Ovary (tissue), 3 donors: ENCODE data around the gene CLDN22.

Source experiments
- POLR2A ChIP-seq: fragments of 450-650 bp; IDR thresholded peaks from one replicate; pipeline ENCODE4 v1.6.1; 2017; ENCODE audit warnings: antibody characterized with exemption, mild to moderate bottlenecking, moderate library complexity
- TF ChIP-seq, protein P1 (sequence below), 3 donors: fragments of 450-650 bp in 2 of 3; fragments of 200-600 bp in 1 of 3; IDR thresholded peaks; one replicate each; pipeline versions ENCODE4 v1.5.1 to v1.8.0; 2016 to 2022; ENCODE audit warnings: antibody characterized with exemption in 3 of 3, mild to moderate bottlenecking in 1 of 3
- donor health status: DM: no; HTN: no; CAD: no.

DNA sequence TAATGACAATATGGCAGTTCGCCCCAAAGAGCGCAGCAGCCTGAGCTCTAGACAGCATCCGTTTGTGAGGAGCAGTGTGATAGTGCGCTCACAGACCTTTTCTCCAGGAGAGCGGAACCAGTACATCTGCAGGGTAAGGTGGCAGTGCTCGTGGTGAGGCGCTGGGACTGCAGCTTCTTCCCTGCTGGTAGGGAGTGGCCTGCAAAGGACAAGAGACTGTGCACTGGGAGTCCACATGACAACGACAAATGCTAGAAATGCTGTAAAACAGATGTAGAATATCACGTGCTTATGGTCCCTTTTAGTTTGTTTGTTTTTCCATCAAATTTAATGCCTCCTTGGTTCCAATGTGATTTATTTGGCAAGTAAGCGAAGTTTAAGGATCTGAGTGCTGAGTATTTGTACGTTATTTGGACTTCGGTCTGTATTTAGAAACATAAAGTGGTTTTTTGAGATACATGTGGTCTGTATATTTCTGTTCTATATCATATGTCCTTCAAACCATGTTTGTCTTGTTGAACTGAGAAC lies 35.8 kb downstream of the CLDN22 start:
- TF ChIP-seq, protein P1, sequence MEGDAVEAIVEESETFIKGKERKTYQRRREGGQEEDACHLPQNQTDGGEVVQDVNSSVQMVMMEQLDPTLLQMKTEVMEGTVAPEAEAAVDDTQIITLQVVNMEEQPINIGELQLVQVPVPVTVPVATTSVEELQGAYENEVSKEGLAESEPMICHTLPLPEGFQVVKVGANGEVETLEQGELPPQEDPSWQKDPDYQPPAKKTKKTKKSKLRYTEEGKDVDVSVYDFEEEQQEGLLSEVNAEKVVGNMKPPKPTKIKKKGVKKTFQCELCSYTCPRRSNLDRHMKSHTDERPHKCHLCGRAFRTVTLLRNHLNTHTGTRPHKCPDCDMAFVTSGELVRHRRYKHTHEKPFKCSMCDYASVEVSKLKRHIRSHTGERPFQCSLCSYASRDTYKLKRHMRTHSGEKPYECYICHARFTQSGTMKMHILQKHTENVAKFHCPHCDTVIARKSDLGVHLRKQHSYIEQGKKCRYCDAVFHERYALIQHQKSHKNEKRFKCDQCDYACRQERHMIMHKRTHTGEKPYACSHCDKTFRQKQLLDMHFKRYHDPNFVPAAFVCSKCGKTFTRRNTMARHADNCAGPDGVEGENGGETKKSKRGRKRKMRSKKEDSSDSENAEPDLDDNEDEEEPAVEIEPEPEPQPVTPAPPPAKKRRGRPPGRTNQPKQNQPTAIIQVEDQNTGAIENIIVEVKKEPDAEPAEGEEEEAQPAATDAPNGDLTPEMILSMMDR (IDR thresholded peaks at IDR 0.05): no peak
- TF ChIP-seq POLR2A: no peak
